HG03558 (cell line): ENCODE results near the gene TBRG4.
"Not testable (repeated sequence)": the region's sequence is repeated elsewhere in the genome, so short reads cannot be mapped to it uniquely, and the experiment has no call there.

ENCODE experiments used
- ATAC-seq: cut with Tn5 transposase; IDR thresholded peaks from one replicate; pipeline ENCODE4 v1.9.1; 2021; ENCODE audit warnings: moderate number of reproducible peaks; ENCODE audit not compliant: unreplicated experiment; ENCODE audit errors: extremely low read depth

TBRG4 gene

GRCh38 chr7:45111298-45112223, at the start of gene TBRG4:
TBRG4 (minus strand) TSS chr7:45111697; CDS start chr7:45109237, 2,460 bp downstream.
- peak; percentile 88 for ATAC-seq

GRCh38 chr7:45161138-45161537, 49.6 kb upstream of the TBRG4 start:
- ATAC-seq = no peak

GRCh38 chr7:45160417-45160881, 49.0 kb upstream of the TBRG4 start:
- ATAC-seq = no peak

GRCh38 chr7:45159296-45159695, 47.8 kb upstream of the TBRG4 start:
- no peak for ATAC-seq

- ATAC-seq = no peak
These were observed 47.0 kb upstream of the TBRG4 start for GRCh38 chr7:45158471-45158870.

GRCh38 chr7:45157653-45158401, 46.3 kb upstream of the TBRG4 start, which contains the start of gene RAMP3:
RAMP3 (plus strand) TSS chr7:45157791; CDS start chr7:45157829, 38 bp downstream.
- no peak for ATAC-seq

GRCh38 chr7:45157286-45157652, 45.8 kb upstream of the TBRG4 start:
- no peak for ATAC-seq

GRCh38 chr7:45156516-45157272, 45.2 kb upstream of the TBRG4 start:
- ATAC-seq = no peak

GRCh38 chr7:45155941-45156340, 44.4 kb upstream of the TBRG4 start:
- no peak for ATAC-seq

- no peak for ATAC-seq
These were observed 43.9 kb upstream of the TBRG4 start for GRCh38 chr7:45155357-45155900.

GRCh38 chr7:45153861-45154260, 42.4 kb upstream of the TBRG4 start:
- ATAC-seq = not testable (repeated sequence)

GRCh38 chr7:45153233-45153632, 41.7 kb upstream of the TBRG4 start:
- ATAC-seq = no peak

GRCh38 chr7:45151967-45152366, 40.5 kb upstream of the TBRG4 start:
- ATAC-seq = no peak

- ATAC-seq = no peak
These were observed 39.7 kb upstream of the TBRG4 start for GRCh38 chr7:45151131-45151684.

GRCh38 chr7:45150199-45150598, 38.7 kb upstream of the TBRG4 start:
- ATAC-seq = no peak

GRCh38 chr7:45149606-45150005, 38.1 kb upstream of the TBRG4 start:
- ATAC-seq = no peak

- no peak for ATAC-seq
These were observed 37.1 kb upstream of the TBRG4 start for GRCh38 chr7:45148653-45148973.

- no peak for ATAC-seq
These were observed 36.6 kb upstream of the TBRG4 start for GRCh38 chr7:45147858-45148652.
